Mucosa of descending colon (tissue), 3 donors: ENCODE measurements around the gene KCNIP1. TPM values are rescaled to one million over a fixed set of nuclear protein-coding genes. Genes with fewer than 3 reads are reported as not detected.

Experiments
- ATAC-seq: fragments of 200-7000 bp; cut with Tn5 transposase; one replicate; pipeline ENCODE4 v1.9.1; 2020; ENCODE audit warnings: mild to moderate bottlenecking, moderate library complexity
- DNase-seq, 3 donors: peaks; one replicate each; pipeline ENCODE4 v3.0.0-alpha.2; 2020
- H3K36me3 ChIP-seq: fragments of 200-600 bp; one replicate; pipeline ENCODE4 v1.8.0; 2021; ENCODE audit warnings: low read depth, mild to moderate bottlenecking
- H3K4me1 ChIP-seq: fragments of 200-600 bp; one replicate; pipeline ENCODE4 v1.8.0; 2021; ENCODE audit warnings: low read depth, mild to moderate bottlenecking
- H3K4me3 ChIP-seq: fragments of 200-600 bp; one replicate; pipeline ENCODE4 v1.8.0; 2021; ENCODE audit warnings: mild to moderate bottlenecking
- H3K9me3 ChIP-seq: fragments of 200-600 bp; one replicate; pipeline ENCODE4 v1.8.0; 2021; ENCODE audit warnings: mild to moderate bottlenecking
- CTCF ChIP-seq: fragments of 200-600 bp; IDR thresholded peaks from one replicate; pipeline ENCODE4 v1.8.0; 2022; ENCODE audit warnings: antibody characterized with exemption, mild to moderate bottlenecking
- intact Hi-C, 2 donors: fragments of 100-400 bp; cut with DNase I in 1 of 2; cut with micrococcal nuclease in 1 of 2; formaldehyde crosslinking; loops; one replicate each; pipeline versions ENCODE4 v1.11.0 to v1.11.1; 2022; cut with DNase I, micrococcal nuclease
- total RNA-seq, 3 donors: library from RNA; stranded (reverse); fragmentation: NEBNext Ultra II Directional in 2 of 3; extraction: Animal tissue kit (Norgen Biotek cat#: 25700) in 2 of 3; gene quantifications; one replicate each; pipeline versions ENCODE4 v1.2.1 to v1.2.4, GENCODE V29; 2021 to 2023
- donor health status: DM: no; HTN: no; CAD: no; lungs with moderate emphysema.
- donor health status: DM: no; HTN: no; CAD: no.
- donor health status: DM: no; HTN: yes; CAD: no.

Gene KCNIP1
- total RNA-seq, 3 donors from 2014 or later, result 0.79 TPM; not detected in 2

GRCh38 chr5:170538696-170539586, 35.1 kb downstream of the KCNIP1 start:
- no peak for ATAC-seq

GRCh38 chr5:170540271-170540670, 36.5 kb downstream of the KCNIP1 start:
- intact Hi-C loops, result no loop called here
- Histone ChIP-seq H3K36me3 (no peaks in the 10 kb centered on the region), H3K4me3 (no peak overlapping the region), H3K4me1 (no peaks in the 10 kb centered on the region), H3K9me3 (no peaks in the 10 kb centered on the region)
- DNase-seq (no peak), ATAC-seq (no peak)
- TF ChIP-seq CTCF, result no peak

More at GRCh38 chr5:170538696-170539586, 35.1 kb downstream of the KCNIP1 start:
- no peaks in the 10 kb centered on the region for H3K36me3 ChIP-seq
- TF ChIP-seq CTCF, result no peak
- H3K4me1 ChIP-seq, result no peaks in the 10 kb centered on the region
- no peak overlapping the region for H3K4me3 ChIP-seq
- intact Hi-C loops, result no loop called here
- no peaks in the 10 kb centered on the region for H3K9me3 ChIP-seq
- DNase-seq, result no peak

- no peak overlapping the region for H3K4me3 ChIP-seq
- no peaks in the 10 kb centered on the region for H3K9me3 ChIP-seq
- intact Hi-C loops, result no loop called here
- no peak for TF ChIP-seq CTCF
- no peak for DNase-seq
- no peaks in the 10 kb centered on the region for H3K36me3 ChIP-seq
- H3K4me1 ChIP-seq, result no peaks in the 10 kb centered on the region
- no peak for ATAC-seq
These were observed 37.4 kb downstream of the KCNIP1 start for GRCh38 chr5:170541146-170541769.

GRCh38 chr5:170542691-170543293, 39.0 kb downstream of the KCNIP1 start:
- intact Hi-C loops, result no loop called here
- no peak for TF ChIP-seq CTCF
- no peak for ATAC-seq
- no peak for DNase-seq
- H3K4me1 ChIP-seq, result no peaks in the 10 kb centered on the region
- no peak overlapping the region for H3K4me3 ChIP-seq
- H3K36me3 ChIP-seq, result no peaks in the 10 kb centered on the region
- no peaks in the 10 kb centered on the region for H3K9me3 ChIP-seq

- H3K4me3 ChIP-seq, result no peak overlapping the region
- TF ChIP-seq CTCF, result no peak
- DNase-seq (no peak), ATAC-seq (no peak)
- intact Hi-C loops, result no loop called here
- H3K9me3 ChIP-seq, result no peaks in the 10 kb centered on the region
- H3K4me1 ChIP-seq, result no peaks in the 10 kb centered on the region
- H3K36me3 ChIP-seq, result no peaks in the 10 kb centered on the region
These were observed 41.5 kb downstream of the KCNIP1 start for GRCh38 chr5:170545313-170545712.
